Measurements from ENCODE around the gene CD160.

The CD160 gene

GRCh38 chr1:145786271-145786670 lies 67.0 kb downstream of the CD160 start:
- no peak overlapping the region for H3K4me3 ChIP-seq (ENCODE audit: low read depth, low read length)
- TF ChIP-seq CTCF (IDR thresholded peaks at IDR 0.05; ENCODE audit: low read depth, low read length, missing control alignments) = no peak
- no peak for DNase-seq (ENCODE audit: low read depth)
- in situ Hi-C loops (cut with HindIII; ENCODE audit: low sequenced_read_pairs) = no loop called here

- no peak overlapping the region for H3K4me3 ChIP-seq (ENCODE audit: low read depth, low read length)
- DNase-seq (ENCODE audit: low read depth) = no peak
- in situ Hi-C loops (cut with HindIII; ENCODE audit: low sequenced_read_pairs) = no loop called here
- TF ChIP-seq CTCF (IDR thresholded peaks at IDR 0.05; ENCODE audit: low read depth, low read length, missing control alignments) = no peak
Observed at GRCh38 chr1:145788580-145788979, 69.3 kb downstream of the CD160 start.

All from astrocyte of the cerebellum (primary cell).